Glomerular visceral epithelial cell (primary cell): ENCODE results near the gene PSG11.
"Not testable (repeated sequence)": the region's sequence is repeated elsewhere in the genome, so short reads cannot be mapped to it uniquely, and the experiment has no call there.

Source experiments
- DNase-seq: peaks from one replicate; pipeline ENCODE4 v3.0.0-alpha.2; 2016; ENCODE audit errors: extremely low spot score

The PSG11 gene

DNA sequence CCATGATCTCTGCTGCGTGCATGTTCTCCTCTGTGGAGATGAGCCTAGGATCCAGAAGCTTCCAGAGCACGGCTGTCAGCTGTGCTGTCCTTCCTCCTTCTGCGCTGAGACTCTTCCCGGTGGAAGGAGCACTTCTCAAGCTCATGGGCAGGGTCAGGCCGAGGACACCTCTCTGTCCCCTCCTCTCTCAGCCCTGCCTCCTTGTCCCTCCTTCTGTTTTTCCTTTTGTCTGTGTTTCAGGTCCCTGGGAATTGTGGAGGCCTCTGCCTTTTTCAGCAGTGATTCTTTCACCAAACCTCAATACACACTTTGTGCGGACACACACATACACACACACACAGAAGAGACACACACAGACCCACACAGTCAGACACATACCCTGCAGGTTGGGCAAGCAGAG is at the start of gene PSG11:
TSS of gene PSG11 (minus strand) at position 101 of the 400 bp plus-strand sequence. CDS start at position 4, 97 bp downstream.
- DNase-seq, result not testable (repeated sequence)

DNA sequence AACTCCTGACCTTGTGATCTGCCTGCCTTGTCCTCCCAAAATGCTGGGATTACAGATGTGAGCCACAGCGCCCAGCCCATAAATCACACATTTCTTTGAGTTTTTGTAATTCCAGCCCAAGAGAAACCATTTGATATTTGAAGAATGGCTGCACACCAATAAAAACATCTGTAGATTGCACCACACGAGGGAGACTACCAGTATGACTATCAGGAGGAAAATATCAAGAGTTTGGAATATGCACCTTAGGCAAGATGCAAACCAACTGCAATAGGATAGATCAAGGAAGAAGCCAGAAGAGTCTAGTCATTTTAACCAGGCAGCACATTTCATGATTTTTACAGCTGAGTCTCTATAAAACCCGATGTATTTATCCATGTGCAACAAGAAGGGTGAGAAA is 36.1 kb upstream of the PSG11 start:
- DNase-seq, result not testable (repeated sequence)

DNA sequence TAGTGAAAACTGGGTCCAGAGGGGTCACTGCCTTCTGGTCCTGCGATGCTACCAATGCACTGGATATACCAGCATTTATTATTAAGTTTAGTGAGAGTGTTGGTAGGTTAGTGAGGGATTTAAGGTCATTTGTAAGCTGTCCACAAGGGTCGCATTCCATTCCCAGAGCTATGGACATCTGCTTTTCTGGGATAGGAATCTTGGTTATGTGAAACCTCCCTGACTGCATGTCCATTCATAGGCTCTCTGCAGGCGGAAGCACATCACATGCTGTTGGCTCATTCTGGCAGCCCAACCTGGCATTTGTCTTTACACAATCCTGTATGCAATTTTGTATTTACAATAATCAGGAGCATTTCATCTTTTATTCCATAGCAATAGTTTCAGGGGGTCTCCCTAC is 35.1 kb upstream of the PSG11 start:
- DNase-seq, result not testable (repeated sequence)

DNA sequence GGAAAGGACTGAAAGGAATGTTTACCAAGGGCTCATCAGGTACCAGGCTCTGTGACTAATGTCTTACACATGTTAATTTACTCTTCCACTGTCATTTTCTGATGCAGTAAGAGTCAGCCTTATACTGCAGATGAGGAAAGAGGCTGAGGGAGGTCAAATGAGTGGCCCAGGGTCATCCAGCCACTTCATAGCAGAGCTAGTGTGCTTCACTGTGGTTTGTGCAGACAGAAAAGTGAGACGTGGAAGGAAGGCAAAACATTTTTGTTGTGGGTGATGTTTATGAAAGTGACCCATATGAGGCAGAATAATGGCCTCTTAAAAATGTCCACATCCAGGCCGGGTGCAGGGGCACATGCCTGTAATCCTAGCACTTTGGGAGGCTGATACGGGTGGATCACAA is 34.0 kb upstream of the PSG11 start:
- not testable (repeated sequence) for DNase-seq

DNA sequence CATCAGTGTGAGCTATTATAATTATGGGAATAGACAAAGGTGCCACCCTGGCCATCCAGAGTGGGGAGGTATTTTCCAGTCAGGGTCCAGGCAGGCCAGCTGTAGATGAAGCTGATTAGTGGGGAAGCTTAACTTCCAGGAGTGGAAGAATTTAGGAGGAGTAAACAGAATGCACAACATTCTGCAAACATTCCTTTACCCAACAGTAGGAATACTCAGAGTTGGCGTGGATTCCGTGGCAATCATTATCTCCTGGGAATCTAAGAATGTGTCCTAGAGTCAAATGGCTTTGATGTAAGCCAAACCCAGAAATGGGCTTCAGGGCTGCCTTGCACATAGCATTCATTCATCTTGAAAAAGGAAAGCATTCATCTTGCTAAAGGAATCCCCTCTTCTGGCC is 33.2 kb upstream of the PSG11 start:
- DNase-seq, result not testable (repeated sequence)

DNA sequence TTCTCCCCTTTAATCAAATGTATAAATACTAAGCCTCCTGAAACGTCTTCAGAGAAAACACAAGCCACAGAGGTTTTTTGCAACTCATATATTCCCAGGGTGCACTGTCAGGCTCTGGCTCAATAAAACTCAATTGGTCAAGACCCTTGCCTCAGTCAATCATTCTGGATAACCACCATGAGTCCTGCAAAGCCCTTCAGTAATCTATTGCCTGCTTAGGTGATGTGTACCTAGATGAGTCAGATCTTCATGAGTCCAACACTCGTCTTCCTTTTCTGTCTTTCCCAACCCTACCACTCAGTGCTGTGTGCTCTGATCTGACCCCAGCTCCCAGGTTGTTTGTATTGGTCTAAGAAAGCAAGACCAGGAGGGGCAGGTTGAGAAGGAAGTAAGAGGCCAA is 32.2 kb upstream of the PSG11 start:
- not testable (repeated sequence) for DNase-seq

DNA sequence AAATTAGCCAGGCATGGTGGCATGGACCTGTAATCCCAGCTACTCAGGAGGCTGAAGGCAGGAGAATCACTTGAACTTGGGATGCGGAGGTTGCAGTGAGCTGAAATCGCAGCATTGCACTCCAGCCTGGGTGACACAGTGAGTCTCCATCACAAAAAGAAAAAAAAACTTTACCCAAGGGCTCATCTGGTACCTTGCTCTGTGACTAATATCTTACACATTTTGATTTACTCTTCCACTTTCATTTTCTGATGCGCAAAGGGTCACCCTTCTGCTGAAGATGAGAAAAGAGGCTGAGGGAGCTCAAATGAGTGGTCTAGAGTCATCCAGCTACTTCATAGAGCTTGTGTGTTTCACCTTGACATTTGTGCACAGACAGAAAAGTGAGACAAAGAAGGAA is 21.7 kb upstream of the PSG11 start:
- DNase-seq, result not testable (repeated sequence)

DNA sequence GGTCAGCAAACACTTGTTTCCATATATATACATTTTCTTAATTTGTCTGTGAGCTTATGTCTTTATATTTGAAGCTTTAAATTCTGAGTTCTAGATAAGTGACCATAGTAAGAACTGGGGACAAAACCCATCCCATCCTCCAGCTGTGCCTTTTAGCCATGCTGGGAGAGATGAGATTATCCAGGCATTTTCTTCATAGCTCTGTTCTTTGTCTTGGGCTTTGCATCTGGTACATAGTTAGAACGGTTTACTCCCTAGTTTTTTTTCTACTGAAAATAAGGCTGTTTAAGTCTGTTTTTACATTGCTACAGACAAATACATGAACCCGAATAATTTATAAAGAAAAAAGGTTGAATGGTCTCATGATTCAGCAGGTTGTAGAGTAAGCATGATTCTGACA is 20.3 kb upstream of the PSG11 start:
- DNase-seq, result not testable (repeated sequence)

DNA sequence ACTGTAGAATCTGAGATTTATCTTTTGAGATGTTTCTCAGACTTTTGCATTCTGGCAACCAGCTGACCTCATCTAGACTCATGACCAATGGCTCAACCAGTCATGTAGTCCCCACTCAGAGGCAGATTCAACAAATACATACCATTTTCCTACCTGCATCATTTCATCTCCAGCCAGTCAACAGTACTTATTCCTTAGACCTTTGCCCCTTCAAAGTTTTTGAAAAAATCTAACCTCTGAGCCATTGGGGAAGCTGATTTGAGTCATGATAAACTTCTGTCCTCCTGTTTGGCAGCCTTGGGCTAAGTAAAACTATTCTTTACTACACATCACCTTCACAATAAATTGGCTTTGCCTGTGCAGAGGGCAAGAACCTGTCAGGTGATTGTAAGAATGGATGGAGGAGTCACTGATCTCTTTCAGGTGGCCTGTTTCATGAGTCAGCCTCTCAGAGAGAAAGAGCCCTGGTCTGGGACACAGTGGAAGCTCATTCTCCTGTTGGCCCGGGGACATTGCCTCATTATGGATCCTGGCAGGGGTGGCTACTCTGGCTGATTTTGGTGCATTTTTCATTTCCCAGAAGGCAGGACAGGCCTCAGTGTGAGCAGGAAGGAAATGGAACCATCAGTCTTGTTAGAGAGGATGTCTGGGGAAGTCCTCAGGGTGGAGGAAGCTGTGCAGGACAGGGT is 17.4 kb upstream of the PSG11 start:
- DNase-seq, result not testable (repeated sequence)

DNA sequence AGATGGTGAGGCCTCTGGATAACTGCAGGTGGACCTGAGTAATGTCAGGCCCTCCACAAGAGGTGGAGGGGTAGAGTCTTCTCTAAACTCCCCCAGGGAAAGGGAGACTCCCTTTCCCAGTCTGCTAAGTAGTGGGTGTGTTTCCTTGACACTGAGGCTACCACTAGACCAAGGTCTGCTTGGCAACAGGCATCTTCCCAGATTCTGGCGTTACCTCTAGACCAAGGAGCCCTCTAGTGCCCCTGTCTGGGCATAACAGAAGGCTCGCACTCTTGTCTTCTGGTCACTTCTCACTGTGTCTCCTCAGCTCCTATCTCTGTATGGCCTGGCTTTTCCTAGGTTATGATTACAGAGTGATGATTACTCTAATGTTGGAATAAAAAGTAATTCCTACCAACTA is 5.4 kb upstream of the PSG11 start:
- peak; percentile 53 for DNase-seq

DNA sequence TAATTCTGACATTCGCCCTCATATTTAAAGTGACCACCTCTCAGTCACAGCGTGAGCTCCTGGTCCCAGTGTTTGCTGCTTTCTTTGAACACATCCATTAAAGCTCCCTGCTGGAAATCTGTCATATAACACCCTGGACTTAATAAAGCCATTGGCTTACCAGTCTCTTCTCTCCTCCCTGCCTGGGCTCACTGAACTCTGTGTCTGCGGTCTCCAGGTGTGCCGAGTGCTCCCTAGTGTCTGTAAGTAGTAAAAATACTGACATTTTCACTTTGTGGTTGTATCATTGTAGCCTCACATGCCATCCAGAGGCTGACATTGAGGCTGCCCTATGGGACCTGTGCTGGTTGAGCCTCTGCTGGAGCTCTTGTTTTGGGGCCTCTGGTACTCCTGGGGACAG is 2.6 kb upstream of the PSG11 start:
- no peak for DNase-seq

DNA sequence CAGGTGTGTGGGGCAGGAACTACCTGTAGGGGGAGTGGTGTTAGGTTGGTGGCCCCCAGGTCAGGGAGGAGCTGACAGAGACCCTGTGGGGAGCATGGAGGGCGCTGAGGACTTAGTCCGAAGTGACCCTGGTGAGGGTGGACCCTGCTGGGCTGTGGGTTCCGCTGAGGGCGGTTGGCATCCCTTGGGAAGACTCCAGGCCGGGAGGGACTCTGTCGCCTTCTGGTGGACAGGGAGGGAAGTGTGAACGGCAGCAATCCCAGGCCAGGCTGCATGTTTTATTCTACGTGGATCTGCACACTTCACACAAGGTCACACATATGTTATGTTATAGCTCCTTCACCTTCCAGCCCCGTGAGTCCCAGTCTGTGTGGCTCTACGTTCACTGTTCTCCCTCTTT is 1.7 kb upstream of the PSG11 start:
- DNase-seq, result not testable (repeated sequence)

DNA sequence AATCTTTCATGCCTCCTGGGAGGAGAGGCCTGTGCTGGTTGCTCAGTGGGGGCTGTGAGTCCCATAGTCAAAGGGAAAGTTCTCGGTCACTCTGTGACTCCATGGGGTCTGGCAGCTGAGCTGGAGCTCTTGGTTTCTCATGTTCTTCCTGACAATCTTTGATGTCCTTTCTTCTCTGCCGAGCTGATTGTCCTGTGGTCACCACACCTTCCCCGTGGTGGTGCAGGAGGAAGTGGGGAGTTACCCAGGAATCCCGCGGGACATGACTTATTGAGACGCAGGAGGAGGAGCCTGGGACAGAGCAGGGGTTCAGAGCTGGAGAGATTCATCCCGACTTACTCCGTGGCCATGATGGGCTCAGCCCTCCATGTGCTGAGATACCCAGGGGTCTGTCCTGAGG is 792 bp upstream of the PSG11 start:
- not testable (repeated sequence) for DNase-seq

DNA sequence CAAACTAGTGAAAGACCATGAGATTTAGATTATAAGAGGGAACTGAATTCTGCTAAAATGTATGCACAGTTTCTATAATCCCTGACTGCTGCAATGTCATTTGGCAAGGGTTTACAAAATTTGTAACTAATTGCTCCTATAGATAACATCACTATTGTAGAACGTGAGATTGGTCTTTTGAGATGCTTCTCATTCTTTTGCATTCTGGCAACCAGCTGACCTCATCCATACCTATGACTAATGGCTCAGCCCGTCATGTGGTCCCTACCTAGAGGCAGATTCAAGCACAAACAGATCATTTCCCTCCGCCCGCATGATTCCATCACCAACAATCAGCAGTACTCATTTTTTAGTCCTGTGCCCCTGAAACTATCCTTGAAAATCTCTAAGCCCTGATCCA is 4.2 kb downstream of the PSG11 start:
- peak; percentile 87 for DNase-seq

DNA sequence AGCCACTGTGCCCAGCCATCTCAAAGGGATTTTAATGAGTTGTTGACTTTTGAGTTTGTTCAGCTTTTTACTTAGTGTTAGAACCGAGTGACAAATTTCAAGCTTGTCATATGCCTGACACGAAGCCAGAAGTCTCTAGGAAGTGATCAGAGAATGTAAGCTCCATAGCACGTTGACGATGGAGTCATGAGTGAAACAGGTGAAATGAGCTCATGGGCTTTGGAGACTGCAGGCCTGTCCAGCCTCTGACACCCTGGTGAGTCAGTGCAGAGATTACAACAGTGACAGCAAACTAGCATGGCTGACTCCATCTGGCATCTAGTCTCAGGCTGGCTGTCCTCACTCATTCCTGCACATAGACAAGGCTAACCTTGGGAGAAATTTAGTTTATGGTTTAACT is 4.6 kb downstream of the PSG11 start:
- peak; percentile 89 for DNase-seq

DNA sequence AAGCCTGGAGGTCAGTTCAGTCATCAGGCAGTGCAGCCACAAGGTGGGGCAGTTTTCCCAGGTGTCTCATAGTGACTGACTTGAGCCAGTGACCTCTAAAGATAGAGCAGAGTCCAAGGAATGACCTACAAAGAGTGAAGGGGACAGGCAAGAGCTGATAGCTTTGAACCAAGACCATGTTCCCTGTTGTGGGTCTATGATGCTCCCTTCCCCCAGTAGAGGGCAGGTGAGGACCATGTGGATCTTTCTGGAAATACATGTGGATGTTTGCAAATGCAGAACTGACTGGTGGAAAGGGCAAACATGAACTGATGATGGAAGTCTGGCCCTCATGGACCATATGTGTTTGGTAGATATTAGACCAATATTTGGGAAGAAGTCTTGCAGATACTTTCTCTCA is 6.7 kb downstream of the PSG11 start:
- DNase-seq, result peak; percentile 25

DNA sequence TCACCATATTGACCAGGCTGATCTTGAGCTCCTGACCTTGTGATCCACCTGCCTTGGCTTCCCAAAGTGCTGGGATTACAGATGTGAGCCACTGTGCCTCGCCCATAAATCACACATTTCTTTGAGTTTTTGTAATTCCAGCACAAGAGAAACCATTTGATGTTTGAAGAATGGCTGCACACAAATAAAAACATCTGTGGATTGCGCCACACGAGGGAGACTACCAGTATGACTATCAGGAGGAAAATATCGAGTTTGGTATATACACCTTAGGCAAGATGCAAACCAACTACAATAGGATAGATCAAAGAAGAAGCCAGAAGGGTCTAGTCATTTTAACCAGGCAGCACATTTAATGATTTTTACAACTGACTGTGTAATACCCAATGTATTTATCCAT is 20.4 kb downstream of the PSG11 start:
- DNase-seq, result not testable (repeated sequence)

DNA sequence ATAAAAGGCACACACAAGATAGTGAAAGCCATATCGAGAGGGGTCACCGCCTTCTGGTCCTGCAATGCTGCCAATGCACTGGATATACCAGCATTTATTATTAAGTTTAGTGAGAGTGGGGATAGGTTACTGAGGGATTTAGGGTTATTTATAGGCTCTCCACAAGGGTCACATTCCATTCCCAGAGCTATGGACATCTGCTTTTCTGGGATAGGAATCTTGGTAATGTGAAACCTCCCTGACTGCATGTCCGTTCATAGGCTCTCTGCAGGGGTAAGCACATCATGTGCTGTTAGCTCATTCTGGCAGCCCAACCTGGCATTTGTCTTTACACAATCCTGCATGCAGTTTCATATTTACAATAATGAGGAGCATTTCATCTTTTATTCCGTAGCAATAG is 21.4 kb downstream of the PSG11 start:
- not testable (repeated sequence) for DNase-seq

DNA sequence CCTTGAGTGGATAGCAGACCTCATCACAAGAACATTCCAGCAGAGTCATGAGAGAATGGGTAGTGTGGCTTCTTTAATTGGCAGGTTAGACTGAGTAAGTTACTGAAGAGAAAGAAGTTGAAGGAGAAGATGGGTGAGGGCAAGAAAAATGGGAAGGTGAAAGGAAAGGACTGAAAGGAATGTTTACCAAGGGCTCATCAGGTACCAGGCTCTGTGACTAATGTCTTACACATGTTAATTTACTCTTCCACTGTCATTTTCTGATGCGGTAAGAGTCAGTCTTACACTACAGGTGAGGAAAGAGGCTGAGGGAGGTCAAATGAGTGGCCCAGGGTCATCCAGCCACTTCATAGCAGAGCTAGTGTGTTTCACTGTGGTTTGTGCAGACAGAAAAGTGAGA is 22.6 kb downstream of the PSG11 start:
- not testable (repeated sequence) for DNase-seq

DNA sequence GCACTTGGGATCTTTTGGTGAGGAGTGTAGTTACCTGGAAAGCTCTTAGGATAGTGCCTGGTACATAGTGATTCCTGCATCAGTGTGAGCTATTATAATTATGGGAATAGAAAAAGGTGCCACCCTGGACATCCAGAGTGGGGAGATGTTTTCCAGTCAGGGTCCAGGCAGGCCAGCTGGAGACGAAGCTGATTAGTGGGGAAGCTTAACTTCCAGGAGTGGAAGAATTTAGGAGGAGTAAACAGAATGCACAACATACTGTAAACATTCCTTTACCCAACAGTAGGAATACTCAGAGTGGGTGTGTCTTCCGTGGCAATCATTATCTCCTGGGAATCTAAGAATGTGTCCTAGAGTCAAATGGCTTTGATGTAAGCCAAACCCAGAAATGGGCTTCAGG is 23.3 kb downstream of the PSG11 start:
- DNase-seq, result not testable (repeated sequence)

DNA sequence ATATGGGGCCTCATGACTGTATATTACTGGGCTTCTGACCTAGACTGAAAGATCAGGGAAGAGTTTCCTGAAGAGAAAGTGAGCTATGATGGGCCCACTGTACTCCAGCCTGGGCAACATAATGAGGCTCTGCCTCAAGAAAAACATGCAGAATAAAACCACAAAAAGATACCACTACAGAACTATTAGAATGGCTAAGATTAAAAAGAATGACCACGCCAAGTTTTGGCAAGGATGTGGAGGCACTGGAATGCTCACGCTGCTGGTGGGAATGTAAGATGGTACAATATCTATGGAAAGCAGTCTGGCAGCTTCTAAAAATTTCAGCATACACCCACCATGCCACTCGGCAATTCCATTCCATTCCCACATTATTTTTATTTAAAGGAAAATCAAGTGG is 30.1 kb downstream of the PSG11 start:
- DNase-seq, result not testable (repeated sequence)

DNA sequence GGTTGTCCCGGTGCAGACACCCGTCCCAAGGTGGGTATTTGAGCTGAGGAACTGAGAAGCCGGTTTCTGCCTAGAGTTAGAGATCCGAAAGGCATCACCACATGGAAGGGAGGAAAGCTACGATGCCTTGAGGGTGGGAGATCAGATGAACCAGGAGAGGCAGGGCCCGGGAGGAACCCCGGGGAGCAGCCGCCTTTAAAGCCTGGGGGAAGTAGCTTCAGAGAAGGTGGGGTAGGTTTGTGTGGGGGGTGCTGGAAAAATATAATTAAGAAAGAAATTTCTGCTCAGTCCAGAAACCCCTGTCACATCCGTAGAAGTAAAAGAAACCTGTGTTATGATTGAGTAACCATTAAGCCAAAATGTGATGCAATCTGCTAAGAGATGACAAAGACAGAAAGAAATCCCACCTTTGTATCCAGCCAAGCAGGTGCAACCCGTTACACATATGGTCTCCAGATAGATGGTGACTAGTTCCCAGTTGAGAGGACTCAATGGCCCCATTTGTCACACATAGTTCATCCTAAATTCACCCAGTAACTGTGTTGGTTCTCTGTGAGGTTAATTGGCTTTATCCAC is 34.2 kb downstream of the PSG11 start:
- not testable (repeated sequence) for DNase-seq

DNA sequence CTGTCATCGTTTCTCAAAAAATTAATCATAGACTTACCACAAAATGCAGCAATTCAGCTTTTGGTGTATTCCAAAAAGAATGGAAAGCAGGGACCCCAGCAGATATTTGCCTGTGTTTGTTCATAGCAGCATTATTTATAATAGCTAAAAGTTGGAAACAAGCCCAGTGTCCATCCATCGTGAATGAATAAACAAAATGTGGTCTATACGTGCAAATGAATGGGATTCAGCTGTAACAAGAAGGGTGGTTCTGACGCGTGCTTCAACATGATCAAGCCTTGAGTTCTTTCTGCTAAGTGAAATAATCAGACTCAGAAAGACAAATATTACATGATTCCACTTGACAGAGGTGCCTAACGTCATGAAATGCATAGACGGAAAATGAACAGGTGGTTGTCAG is 36.4 kb downstream of the PSG11 start:
- DNase-seq, result no peak

DNA sequence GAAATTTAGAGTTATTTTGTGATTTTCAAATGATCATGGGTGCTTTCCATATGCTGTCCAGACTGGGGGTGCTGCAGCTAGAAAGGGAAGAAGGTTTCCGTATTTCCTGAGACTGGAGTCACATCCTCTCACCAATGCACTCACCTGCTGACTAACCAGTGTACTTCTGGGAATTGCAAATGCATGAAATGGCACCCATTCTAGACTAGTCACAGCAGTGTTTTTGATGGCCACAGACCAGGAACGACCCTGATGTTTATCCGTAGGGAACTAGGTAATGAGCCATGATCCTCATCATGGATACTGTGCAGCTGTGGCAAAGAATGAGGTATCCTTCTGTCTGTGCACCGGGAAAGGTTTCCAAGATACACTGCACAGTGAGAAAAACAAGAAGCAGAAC is 37.1 kb downstream of the PSG11 start:
- not testable (repeated sequence) for DNase-seq
